GM23338 (cell line): Measurements from ENCODE around the gene USP43. TPM values are rescaled to one million over a fixed set of nuclear protein-coding genes. Genes with fewer than 3 reads are reported as not detected.
"Not testable (repeated sequence)": the region's sequence is repeated elsewhere in the genome, so short reads cannot be mapped to it uniquely, and the experiment has no call there.

Experiments used
- ATAC-seq: fragments of 200-7000 bp; cut with Tn5 transposase; 3 replicates; pipeline ENCODE4 v1.9.1; 2020
- DNase-seq: peaks from one replicate; pipeline ENCODE4 v3.0.0-alpha.2; 2015; ENCODE audit warnings: low spot score
- H2AFZ ChIP-seq: fragments of 200-600 bp; sonication (generic); 2 replicates; pipeline ENCODE4 v1.8.0; 2016; ENCODE audit warnings: antibody characterized with exemption, mild to moderate bottlenecking, moderate library complexity
- H3F3A ChIP-seq: fragments of 200-600 bp; sonication (generic); replicated peaks from 2 replicates; pipeline ENCODE4 v1.8.0; 2017; ENCODE audit warnings: antibody characterized with exemption, mixed run types, low read depth
- H3K27ac ChIP-seq: fragments of 200-600 bp; sonication (generic); 2 replicates; pipeline ENCODE4 v1.6.1; 2016; ENCODE audit warnings: low read depth
- H3K27me3 ChIP-seq: fragments of 200-600 bp; sonication (generic); 2 replicates; pipeline ENCODE4 v1.8.0; 2016; ENCODE audit warnings: mild to moderate bottlenecking, mixed run types, moderate library complexity; ENCODE audit not compliant: insufficient read depth
- H3K36me3 ChIP-seq: fragments of 200-600 bp; sonication (generic); 2 replicates; pipeline ENCODE4 v1.8.0; 2016; ENCODE audit warnings: mild to moderate bottlenecking; ENCODE audit not compliant: insufficient read depth
- H3K4me1 ChIP-seq: fragments of 200-600 bp; sonication (generic); 2 replicates; pipeline ENCODE4 v1.8.0; 2016; ENCODE audit warnings: mild to moderate bottlenecking, moderate library complexity; ENCODE audit not compliant: insufficient read depth
- H3K4me2 ChIP-seq: fragments of 200-600 bp; sonication (generic); 2 replicates; pipeline ENCODE4 v1.7.1; 2017; ENCODE audit warnings: mixed run types
- H3K4me3 ChIP-seq: fragments of 200-600 bp; sonication (generic); 2 replicates; pipeline ENCODE4 v1.6.1; 2016; ENCODE audit warnings: mixed run types
- H3K79me2 ChIP-seq: fragments of 200-600 bp; sonication (generic); replicated peaks from 2 replicates; pipeline ENCODE4 v1.8.0; 2017; ENCODE audit warnings: mild to moderate bottlenecking; ENCODE audit not compliant: insufficient read depth
- H3K9me2 ChIP-seq: fragments of 200-600 bp; sonication (generic); 2 replicates; pipeline ENCODE4 v1.8.0; 2017; ENCODE audit not compliant: insufficient read depth
- H4K20me1 ChIP-seq: fragments of 200-600 bp; sonication (generic); replicated peaks from 2 replicates; pipeline ENCODE4 v1.8.0; 2017; ENCODE audit warnings: mild to moderate bottlenecking; ENCODE audit not compliant: insufficient read depth
- H3K27ac Mint-ChIP-seq: 2 replicates; pipeline ENCODE4 v1.8.0; 2020; ENCODE audit warnings: inconsistent platforms, mild to moderate bottlenecking, moderate library complexity, mixed read lengths
- H3K27me3 Mint-ChIP-seq: 3 replicates; pipeline ENCODE4 v1.8.0; 2022; ENCODE audit warnings: low read depth, mild to moderate bottlenecking, moderate library complexity, mixed read lengths, inconsistent platforms; ENCODE audit not compliant: insufficient read depth, poor library complexity
- H3K36me3 Mint-ChIP-seq: 3 replicates; pipeline ENCODE4 v1.8.0; 2021; ENCODE audit warnings: low read depth, mild to moderate bottlenecking, inconsistent platforms, moderate library complexity, mixed read lengths
- H3K4me1 Mint-ChIP-seq: 3 replicates; pipeline ENCODE4 v1.8.0; 2020; ENCODE audit warnings: mild to moderate bottlenecking, inconsistent platforms, mixed read lengths
- H3K4me3 Mint-ChIP-seq: 3 replicates; pipeline ENCODE4 v1.8.0; 2021; ENCODE audit warnings: moderate library complexity, mild to moderate bottlenecking, inconsistent platforms, mixed read lengths
- H3K9me3 Mint-ChIP-seq: 3 replicates; pipeline ENCODE4 v1.8.0; 2020; ENCODE audit warnings: moderate library complexity, mild to moderate bottlenecking, inconsistent platforms, mixed read lengths
- CREB1 ChIP-seq: fragments of 250-450 bp; sonication (Bioruptor Pico); IDR thresholded peaks from 2 replicates; pipeline ENCODE4 v1.5.0; 2020; ENCODE audit warnings: low read depth, mild to moderate bottlenecking, moderate library complexity
- REST ChIP-seq: IDR thresholded peaks from one replicate; pipeline ENCODE4 v1.6.1; 2018; ENCODE audit warnings: antibody characterized with exemption; ENCODE audit not compliant: unreplicated experiment
- polyA plus RNA-seq: library from polyadenylated mRNA; unstranded; fragments of >200 nt; fragmentation: Nextera tagmentation; extraction: Ambion mirVana; gene quantifications from 2 replicates; pipeline ENCODE4 v1.2.1, GENCODE V29; 2016
- total RNA-seq: library from RNA; depleted of rRNA; stranded (reverse); fragments of >200 nt; shearing (Covaris generic); gene quantifications from 2 replicates; pipeline ENCODE4 v1.2.3, GENCODE V29; 2014

Gene USP43
- total and polyA plus RNA-seq, 2 experiments from 2014 or later: 5.7 to 12.5 TPM

GRCh38 chr17:9604583-9604982 lies 40.7 kb upstream of the USP43 start:
- H3K27ac Mint-ChIP-seq, H3K9me2 ChIP-seq, H3K4me3 ChIP-seq: not testable (repeated sequence)

GRCh38 chr17:9606453-9606852 lies 38.9 kb upstream of the USP43 start:
- no peak for TF ChIP-seq CREB1
- no peak for ATAC-seq
- Mint-ChIP-seq H3K36me3 (no peaks in the 10 kb centered on the region), H3K27ac (no peak overlapping the region), H3K27me3 (peaks cover 2% of the 10 kb centered on the region), H3K4me1 (no peaks in the 10 kb centered on the region), H3K9me3 (no peaks in the 10 kb centered on the region; the same call in 2 of the 3 replicates), H3K4me3 (no peak overlapping the region)
- Histone ChIP-seq H4K20me1 (no peaks in the 10 kb centered on the region), H3K36me3 (no peaks in the 10 kb centered on the region), H3K27me3 (no peaks in the 10 kb centered on the region), H3F3A (no peaks in the 10 kb centered on the region), H3K4me1 (peaks cover 4% of the 10 kb centered on the region; the same call in 1 of the 2 replicates), H3K4me2 (no peak overlapping the region), H3K27ac (no peak overlapping the region), H2AFZ (no peak overlapping the region), H3K79me2 (no peaks in the 10 kb centered on the region), H3K4me3 (no peak overlapping the region), H3K9me2 (no peaks in the 10 kb centered on the region)
- DNase-seq: no peak

More at GRCh38 chr17:9604583-9604982, 40.7 kb upstream of the USP43 start:
- not testable (repeated sequence) for H3K79me2 ChIP-seq, H2AFZ ChIP-seq, H3K4me1 Mint-ChIP-seq, DNase-seq, H4K20me1 ChIP-seq, H3K27ac ChIP-seq, ATAC-seq, H3K36me3 Mint-ChIP-seq, H3K9me3 Mint-ChIP-seq, H3K4me1 ChIP-seq, H3K4me2 ChIP-seq, H3K36me3 ChIP-seq, H3K27me3 Mint-ChIP-seq, H3F3A ChIP-seq, H3K27me3 ChIP-seq, H3K4me3 Mint-ChIP-seq

- not testable (repeated sequence) for H3K36me3 Mint-ChIP-seq, H3K27me3 Mint-ChIP-seq, H3K4me1 Mint-ChIP-seq, H3K4me3 Mint-ChIP-seq, H3K36me3 ChIP-seq, H3K27ac ChIP-seq, H3K4me3 ChIP-seq, H3K4me1 ChIP-seq, H3K4me2 ChIP-seq, ATAC-seq, H3K27ac Mint-ChIP-seq, H4K20me1 ChIP-seq, H3K9me2 ChIP-seq, H2AFZ ChIP-seq, H3K27me3 ChIP-seq, H3K79me2 ChIP-seq, H3K9me3 Mint-ChIP-seq, DNase-seq, H3F3A ChIP-seq
Measured at GRCh38 chr17:9607058-9607457, 38.3 kb upstream of the USP43 start.

- Histone ChIP-seq H3K36me3 (no peaks in the 10 kb centered on the region; the same call in 1 of the 2 replicates), H3F3A (no peaks in the 10 kb centered on the region), H3K27me3 (no peaks in the 10 kb centered on the region), H2AFZ (no peak overlapping the region), H3K79me2 (no peaks in the 10 kb centered on the region), H3K4me3 (no peak overlapping the region), H4K20me1 (no peaks in the 10 kb centered on the region), H3K4me2 (no peak overlapping the region), H3K4me1 (peaks cover 4% of the 10 kb centered on the region; the same call in 1 of the 2 replicates), H3K27ac (no peak overlapping the region), H3K9me2 (no peaks in the 10 kb centered on the region)
- no peak for ATAC-seq
- Mint-ChIP-seq H3K4me1 (no peaks in the 10 kb centered on the region), H3K36me3 (no peaks in the 10 kb centered on the region), H3K27ac (no peak overlapping the region), H3K27me3 (no peaks in the 10 kb centered on the region), H3K9me3 (no peaks in the 10 kb centered on the region; the same call in 2 of the 3 replicates), H3K4me3 (no peak overlapping the region)
- TF ChIP-seq REST: no peak
- no peak for DNase-seq
Measured at GRCh38 chr17:9611557-9611956, 33.8 kb upstream of the USP43 start.
